AG20443 (cell line): ENCODE measurements around the gene LGALS7.

Experiments used
- DNase-seq: peaks from one replicate; pipeline ENCODE4 v3.0.0; 2012; ENCODE audit warnings: low spot score, mixed read lengths

LGALS7 gene

DNA sequence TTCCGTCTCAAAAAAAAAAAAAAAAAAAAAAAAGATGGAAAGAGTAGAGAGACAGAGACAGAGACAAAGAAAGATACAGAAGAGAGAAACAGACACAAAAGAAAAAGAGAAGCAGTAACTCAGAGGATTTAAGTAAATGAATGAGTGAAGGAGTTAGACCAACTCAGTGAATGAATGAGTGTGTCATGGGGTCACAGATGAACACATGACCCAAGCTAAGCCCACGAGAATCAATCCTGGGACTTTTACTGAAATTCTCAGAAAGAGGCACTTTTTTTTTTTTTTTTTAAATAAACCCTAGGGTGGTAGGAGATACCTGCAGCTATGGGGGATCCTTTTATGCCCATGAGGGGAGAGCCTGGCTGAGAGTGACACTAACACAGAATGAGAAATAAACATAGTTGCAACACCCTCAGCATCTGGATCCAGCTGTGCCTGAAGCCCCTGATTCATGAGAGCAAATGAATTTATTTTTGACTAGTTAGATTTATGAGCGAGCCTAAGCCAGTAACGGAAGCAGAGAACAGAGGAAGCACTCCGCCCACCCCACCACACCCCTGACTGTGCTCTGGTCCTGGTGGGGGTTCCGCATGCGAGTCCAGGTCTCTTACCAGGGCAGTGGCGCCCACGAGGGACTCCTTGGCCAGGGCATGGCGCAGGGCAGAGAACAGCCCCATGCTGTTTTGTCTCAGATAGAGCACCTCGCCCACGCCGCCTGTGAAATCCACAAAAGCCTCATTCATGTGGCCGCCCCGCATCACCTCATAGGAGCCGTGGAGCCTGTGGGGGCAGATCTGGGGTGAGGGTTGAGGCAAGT is 33.7 kb downstream of the LGALS7 start:
- DNase-seq: no peak

DNA sequence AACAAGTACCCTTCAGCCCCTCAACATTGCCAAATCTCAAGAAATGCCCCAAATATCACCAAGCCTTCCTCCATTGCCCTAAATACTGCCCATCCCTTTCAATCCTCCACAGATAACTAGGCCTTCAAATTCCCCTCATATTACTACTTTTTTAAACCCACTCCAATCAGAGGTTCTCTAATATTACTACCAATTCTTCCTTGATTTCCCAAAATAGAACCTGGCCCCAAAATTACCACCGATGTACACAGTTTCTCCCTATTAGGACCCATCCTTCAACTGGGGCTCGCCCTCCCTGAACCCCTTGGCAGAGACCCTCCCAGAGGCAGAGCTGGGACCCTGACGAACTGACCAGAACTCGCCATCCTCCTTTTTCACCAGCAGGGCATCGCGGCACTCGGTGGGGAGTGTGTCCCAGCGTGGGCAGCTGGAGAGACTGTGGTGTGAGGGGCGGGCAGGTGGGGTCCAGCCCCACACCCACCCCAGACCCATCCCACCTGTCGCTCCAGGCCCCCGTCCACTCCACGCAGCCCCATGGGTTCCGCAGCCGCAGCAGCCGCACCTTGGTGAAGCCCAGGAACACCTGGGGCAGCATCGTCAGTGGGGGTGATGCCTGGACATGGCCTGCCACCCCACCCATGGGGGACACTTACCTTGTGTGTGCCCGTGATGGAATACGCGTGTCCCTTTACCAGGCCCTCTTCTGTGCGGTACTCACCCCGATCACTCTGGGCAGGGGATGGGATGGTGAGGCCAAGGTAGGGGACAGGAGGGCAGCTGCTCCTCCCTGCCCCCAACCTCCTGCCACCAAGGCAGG is 35.2 kb downstream of the LGALS7 start:
- no peak for DNase-seq

DNA sequence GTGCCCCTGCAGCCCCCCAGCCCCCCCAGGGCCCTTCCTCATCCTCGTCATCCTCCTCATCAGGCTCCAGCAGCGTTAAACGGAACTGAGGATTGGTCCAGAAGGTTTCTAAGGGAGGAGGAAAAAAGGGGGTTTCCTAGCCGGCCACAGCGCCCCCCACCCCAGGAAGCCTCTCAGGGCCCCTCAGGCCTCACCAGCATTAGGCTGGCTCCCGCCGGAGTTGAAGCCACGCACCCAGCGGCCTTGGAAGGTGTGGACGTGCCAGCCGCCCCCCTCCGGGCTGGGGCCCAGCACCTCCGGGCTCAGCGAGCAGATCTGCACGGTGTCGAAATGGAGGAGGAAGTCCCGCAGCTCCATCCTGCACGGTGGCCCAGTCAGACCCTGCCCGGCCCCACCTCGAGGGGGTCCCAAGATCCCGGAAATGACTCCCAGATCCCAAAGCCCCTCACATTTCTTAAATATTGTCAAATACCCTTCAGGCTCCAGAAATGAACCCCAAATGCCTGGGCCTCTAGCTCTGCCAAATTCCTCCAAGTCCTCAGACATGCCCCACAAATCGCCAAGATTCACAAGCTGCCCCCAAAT is 35.9 kb downstream of the LGALS7 start:
- DNase-seq: no peak

DNA sequence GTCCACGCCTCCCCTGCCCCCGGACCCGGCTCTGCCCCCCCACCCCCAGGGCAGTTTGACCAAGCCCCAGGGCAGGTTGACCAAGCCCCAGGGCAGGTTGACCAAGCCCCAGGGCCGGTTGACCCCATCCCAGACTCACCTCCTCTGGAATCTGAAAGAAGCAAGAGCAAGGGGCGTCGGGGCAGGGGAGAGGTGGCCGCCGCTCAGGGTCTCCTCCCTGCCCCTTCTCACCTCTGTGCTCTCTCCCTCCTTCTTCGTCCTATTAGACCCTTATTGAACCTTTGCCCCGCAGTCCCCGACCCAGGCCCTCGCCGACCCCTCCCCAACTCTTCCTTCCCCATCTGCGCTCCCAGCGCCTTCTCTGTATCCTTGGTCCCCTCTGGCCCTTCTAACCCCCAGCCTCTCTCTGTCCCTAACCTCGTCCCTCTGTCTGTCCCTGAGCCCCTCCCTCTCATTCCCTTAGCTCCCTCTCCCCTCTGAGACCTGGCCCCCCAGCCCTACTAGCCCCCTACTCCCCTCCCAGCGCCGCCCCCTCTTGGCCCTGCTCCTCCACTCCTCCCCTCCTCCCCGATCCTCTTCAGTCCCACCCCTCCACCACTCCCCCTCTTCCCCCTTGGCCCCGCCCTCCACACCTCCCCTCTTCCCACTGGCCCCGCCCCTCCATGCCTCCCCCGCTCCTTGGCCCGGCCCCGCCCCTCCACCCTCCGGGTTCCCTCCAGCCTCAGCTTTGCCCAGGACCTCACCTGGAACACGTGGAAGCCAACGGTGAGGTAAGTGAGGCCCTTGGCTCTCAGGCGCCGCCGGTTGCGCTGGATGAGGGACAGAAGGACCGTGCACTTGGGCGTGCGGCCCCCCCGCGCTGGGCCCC is 36.7 kb downstream of the LGALS7 start:
- peak; percentile 68 for DNase-seq

DNA sequence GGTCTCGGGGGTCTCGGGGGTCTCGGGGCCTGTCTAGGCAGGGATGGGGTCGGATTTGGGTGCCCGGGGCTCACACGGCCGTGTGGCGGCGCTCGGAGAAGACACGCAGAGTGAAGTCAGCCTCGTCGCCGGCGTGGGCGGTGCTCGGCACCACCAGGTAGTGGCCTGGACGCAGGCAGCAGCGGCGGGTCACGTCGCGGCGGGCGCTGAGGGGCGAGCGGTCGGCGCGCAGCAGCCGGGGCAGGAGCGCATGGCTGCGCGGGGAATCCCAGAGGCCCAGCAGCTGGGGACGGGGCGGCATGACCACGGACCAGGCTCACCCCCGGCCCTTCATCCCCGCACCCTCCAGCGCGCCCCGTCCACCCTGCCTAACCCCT is 37.3 kb downstream of the LGALS7 start:
- DNase-seq: peak; percentile 51

DNA sequence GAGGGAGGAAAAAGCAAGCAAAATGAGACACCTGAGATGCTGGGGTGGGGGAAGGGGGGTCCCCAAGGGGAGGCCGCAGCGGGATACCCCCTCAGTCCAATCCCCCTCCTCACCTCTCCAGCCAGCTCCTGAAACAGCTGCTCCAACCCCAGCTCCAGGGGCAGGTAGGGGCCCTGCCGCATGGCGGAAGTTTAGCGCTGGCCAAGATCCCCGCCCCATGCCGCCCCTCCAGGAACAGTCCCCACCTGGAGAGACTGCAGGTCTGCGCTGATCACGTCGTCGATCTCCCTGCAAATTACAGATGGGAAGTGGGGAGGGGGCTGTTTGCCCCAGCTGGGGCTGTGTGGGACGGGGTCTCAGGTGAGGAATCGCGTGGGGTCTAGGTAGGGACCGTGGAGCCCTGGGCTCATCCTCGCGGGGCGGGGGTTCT is 38.0 kb downstream of the LGALS7 start:
- DNase-seq: no peak

DNA sequence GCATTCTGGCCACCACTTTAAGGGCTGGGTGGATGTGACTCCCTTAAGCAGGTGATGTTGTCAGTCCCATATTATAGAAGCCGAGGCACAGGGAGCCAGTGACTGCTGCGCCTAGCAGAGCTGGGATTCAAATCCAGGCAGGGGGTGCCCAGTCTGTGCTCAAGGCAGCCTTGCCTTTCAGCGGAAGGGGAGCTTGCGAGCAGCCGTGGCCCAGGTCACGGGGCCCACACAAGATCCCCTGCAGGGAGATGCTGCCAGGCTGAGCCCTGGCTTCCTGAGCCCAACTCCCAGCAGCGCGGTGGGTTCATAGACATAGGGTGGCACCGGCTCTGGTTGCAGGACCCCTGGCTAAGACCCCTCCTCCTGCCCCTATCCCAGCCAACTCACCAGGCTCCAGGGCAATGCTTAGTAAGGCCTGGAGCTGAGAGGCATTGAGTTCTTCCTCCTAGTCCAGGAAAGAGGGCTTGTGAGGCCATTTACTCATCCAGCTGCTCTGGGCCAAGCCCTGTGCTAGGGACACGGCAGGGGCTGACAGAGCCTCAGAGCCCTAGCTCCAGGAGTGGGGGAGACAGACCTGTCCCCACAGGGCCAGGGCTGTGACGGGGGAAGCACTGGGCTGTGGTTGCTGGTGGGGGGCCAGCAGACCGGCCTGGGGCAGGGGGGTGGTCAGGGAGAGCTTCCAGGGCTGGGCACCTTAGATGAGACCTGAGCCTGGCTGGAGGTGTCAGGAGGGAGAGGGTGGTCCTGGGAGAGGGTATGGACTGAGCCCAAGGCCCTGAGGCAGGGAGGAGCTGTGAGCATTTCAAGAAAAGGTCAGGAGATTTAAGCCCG is 38.7 kb downstream of the LGALS7 start:
- DNase-seq: peak; percentile 46

DNA sequence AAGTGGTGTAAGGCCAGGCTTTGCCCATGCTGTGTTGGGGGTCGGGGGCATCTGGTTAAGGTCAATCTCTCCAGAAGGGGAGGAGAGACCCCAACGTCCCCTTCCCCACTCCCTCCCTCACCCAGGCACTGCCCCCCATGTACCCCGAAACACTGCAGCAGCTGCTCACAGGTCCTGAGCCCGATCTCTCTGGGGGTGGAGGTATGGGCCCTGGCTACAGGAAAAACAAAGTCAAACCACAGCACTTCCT is 39.2 kb downstream of the LGALS7 start:
- no peak for DNase-seq

DNA sequence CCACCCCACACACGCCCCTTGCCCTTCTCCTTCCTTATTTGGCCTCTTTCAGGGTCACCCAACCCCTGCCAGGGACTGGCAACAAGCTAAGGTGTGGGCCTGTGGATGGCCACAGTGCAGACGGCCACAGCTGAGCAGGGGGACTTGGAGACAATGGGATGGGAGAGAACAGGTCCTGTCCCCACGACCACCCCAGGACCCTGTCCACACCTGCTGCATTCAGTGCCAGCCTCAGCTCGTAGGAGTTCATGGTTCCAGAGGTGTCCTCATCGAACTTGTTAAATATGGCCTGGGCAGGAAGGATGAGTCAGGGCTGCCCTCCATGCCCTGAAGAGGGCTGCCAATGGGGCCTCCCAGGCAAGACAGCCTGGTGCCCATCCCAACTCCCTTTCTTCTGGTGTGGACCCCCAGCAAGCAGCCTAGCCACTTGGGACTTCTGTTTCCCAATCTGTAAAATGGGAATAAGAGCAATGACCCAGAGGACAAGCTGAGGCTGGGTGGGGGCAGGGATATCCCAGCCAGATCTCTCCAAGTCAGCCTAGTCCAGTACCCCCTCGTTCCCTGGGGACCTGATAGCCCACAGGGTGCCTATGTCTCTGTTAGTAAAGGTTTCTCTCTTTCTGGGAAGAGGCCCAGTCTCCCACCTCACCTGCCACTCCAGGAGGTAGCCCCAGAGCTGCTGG is 39.7 kb downstream of the LGALS7 start:
- no peak for DNase-seq

DNA sequence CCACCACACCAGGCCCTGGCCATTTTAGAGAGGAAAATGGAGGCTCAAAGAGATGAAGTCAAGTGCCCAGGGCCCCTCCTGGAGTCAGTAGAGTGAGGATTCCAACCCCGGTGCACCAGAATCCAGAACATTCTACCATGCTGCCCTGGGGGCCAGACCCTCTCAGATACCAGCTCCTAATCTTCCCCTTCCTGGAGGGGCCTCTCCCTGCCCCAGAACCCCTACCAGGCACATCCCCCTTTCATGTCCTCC is 40.1 kb downstream of the LGALS7 start:
- no peak for DNase-seq

DNA sequence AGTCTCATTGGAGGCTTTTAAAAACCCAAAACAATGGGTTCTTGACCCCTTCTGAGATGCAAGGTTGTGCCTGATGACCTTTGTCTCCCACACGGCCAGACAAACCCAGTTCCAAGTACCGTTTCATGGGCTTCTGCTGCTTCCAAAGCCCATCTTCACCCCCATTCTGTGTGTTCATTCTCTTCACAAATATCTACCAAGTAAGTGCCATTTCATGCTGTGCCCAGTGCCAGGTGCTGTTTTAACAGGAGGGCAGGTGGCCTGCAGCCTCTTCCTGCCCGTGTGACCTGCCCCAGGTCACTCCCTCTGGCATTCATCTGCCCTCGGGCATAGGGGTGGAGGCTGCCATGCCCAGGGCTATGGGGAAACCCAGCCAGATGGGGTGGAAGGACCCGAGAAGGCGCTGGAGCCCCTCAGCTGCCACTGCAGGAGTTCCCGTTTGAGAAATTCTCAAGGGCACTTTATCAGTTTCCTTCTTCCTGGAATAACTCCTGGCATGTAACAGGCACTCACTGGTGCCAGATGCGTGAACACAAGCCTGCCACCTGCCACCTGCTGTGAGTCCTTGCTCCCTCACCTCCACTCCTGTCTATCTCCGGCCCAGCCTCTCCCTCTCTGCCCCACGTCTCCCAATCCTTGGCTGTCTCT is 41.5 kb downstream of the LGALS7 start:
- DNase-seq: no peak

DNA sequence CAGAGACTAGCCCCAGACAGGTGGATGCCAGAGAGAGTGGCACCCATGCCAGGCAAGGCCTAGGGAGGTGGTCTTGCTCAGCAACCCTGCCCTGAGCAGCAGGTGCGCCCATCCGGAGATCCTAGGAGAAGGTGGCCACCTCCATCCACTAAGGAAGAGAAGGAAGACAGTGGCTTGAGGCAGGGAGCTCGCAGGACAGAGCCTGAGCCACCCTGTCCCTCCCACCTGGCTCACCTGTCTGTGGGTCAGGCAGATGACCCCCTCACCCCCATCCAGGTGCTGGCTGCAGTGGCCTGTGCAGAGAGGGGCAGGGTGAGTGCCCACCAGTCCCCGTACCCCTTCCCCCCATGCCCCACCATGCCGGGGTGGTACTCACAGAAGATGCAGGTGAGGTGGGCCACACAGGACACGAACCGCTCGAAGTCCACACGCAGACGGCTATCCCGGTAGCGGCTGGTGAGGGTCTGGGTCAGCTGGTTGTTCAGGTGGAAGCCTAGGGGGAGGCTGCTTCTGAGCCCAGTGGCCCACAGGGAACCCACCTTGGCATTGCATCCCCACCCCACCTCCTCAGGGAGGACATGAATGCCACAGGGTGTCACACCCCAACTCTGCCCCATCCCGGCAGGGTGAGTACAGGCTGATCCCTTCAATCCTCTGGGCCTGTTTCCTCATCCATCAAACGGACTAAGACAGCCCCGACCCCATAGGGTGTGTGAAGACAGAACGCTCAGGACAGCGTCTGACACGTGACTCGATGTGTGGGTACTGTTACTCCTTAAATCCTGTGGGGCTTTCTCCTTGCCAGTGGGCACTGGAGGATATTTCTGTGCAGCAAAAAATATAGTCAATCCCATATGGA is 42.4 kb downstream of the LGALS7 start:
- no peak for DNase-seq

DNA sequence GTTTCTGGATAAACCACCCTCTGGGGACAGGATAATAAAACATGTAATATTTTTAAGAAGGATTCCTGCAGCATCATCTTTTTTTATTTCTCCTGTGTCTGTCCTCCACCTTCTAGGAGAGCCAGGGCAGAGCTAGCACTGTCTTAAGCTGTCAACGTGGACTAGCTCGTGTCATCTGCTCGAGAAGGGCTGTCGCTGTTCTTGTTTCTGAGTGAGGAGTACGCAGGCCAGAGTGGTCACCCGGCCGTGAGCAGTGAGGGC is 42.9 kb downstream of the LGALS7 start:
- DNase-seq: no peak

DNA sequence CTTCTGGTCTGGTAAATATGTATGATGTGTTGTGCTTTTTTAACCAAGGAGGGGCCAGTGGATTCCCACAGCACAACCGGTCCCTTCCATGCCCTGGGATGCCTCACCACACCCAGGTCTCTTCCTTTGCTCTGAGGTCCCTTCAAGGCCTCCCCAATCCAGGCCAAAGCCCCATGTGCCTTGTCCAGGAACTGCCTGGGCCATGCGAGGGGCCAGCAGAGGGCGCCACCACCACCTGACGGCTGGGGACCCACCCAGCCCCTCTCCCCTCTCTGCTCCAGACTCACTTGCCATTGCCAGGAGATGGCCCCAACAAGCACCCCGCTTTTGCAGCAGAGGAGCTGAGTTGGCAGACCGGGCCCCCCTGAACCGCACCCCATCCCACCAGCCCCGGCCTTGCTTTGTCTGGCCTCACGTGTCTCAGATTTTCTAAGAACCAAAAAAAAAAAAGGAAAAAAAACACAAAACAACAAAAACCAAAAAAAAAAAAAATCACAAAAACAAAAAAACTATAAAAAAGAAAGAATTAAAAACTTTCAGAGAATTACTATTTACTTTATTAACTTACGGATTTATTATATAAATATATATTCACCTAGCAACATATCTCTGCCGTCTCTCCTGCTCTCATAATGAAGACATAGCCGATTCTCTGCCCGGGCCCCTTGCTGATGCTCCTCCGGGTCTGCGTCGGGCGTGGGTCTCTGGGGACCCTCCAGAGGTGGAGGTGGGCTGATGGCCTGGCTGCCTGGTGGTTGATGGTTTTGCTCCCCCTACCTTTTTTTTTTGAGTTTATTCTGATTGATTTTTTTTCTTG is 43.5 kb downstream of the LGALS7 start:
- peak; percentile 67 for DNase-seq

DNA sequence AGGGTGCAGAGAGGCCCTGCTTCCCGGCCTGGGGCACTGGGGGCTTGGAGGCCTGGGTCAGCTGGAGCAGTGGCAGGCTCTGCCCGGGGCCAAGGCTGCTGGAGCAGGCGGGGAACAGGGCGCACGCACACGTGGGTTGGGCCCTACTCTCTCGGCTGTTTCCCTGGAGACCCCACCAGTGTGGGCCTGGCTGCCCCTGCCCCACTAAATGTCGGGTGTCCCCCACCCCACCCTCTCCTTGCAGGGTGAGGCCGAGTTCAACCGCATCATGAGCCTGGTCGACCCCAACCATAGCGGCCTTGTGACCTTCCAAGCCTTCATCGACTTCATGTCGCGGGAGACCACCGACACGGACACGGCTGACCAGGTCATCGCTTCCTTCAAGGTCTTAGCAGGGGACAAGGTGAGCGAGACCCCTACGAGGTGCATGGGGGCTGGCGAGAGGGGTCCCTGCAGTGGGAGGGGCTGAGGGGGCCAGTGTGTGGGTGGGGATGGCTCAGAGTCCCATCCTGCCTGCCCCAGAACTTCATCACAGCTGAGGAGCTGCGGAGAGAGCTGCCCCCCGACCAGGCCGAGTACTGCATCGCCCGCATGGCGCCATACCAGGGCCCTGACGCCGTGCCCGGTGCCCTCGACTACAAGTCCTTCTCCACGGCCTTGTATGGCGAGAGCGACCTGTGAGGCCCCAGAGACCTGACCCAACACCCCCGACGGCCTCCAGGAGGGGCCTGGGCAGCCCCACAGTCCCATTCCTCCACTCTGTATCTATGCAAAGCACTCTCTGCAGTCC is 44.4 kb downstream of the LGALS7 start:
- no peak for DNase-seq

DNA sequence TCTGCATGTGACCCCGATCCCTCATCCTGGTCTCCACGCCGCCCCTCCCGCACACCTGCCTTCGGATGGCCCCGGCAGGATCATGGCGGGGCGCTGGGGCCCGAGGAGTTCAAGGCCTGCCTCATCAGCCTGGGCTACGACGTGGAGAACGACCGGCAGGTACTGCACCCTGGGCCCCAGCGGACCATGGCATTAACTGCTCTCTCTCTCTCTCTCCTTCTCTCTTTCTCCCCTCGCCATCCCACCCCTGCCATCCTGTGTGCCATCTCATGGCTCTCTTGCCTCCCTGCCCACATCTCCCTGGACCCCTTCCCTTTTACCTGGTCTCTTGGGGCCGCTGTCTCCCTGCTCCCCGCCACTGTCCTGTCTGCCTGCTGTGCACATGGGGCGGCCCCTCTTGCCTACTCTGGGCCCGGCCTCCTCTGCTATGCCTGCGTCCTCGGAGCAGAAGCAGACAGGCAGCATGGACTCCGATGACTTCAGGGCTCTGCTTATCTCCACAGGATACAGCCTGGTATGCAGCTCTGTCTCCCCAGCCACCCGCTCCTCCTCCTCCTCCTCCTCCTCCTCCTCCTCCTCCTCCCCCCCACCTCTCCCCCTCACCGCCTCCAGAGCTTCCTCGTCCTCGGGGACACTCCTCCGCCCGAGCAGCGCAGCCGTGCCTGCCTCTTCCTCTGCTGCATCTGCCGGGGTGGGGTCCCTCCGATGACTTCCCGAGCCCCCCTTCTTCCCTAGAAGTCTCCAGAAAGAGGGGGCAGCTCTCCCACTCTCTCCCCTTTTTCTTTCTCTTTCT is 45.3 kb downstream of the LGALS7 start:
- no peak for DNase-seq

DNA sequence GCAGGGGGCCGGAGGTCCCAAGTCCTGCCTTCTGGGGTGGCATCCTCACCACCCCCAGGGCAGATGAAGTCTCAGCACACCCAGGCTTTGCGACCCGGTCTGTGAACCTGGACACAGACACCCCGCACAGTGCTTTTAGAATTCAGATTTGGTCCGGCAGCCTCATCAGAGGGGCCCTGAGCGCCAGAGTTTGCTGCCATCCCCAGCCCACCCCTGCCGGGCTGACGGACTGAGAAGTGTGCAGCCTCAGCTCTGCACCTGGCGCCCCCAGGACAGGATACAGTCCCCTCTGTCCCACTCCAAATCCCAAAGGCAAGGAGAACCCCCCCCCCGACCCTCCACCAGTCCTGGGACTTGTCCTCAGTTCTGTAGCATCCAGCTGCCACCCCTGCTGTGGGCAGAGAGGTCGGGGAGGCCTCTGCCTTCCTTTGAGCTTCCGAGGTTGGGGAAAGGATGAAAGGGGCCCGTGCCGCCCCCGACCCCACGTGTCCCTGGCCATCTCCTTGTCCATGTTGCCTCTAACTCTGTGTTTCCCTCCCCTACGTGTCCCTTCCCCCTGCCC is 45.9 kb downstream of the LGALS7 start:
- no peak for DNase-seq
